HepG2 (cell line): ENCODE measurements around the gene KDM6B. TPM values are rescaled to one million over a fixed set of nuclear protein-coding genes. Genes with fewer than 3 reads are reported as not detected.

Experiments
- ATF4 ChIP-seq, 2 experiments: fragments of 450-650 bp in 1 of 2; sonication (generic) in 1 of 2; formaldehyde crosslinking; IDR thresholded peaks; 2 replicates each; pipeline versions ENCODE4 v1.5.0 to v1.8.0; 2020 to 2022; ENCODE audit warnings: mild to moderate bottlenecking in 1 of 2, missing genetic modification reagents in 1 of 2
- CEBPG ChIP-seq: IDR thresholded peaks from 2 replicates; pipeline ENCODE4 v1.6.1; 2016
- DMTF1 ChIP-seq: sonication (generic); formaldehyde crosslinking; IDR thresholded peaks from 2 replicates; pipeline ENCODE4 v1.4.0; 2020; ENCODE audit warnings: mild to moderate bottlenecking, missing genetic modification reagents
- GABPA ChIP-seq, 2 experiments: IDR thresholded peaks; 2 replicates each; pipeline ENCODE4 v1.6.1; 2011 to 2016; ENCODE audit warnings: low read depth in 2 of 2, low read length in 1 of 2, missing biosample characterization in 1 of 2, missing genetic modification characterization in 1 of 2
- HOXD1 ChIP-seq: sonication (generic); formaldehyde crosslinking; IDR thresholded peaks from 2 replicates; pipeline ENCODE4 v1.5.0; 2020; ENCODE audit warnings: missing genetic modification reagents
- MIER3 ChIP-seq: IDR thresholded peaks from 2 replicates; pipeline ENCODE4 v1.6.1; 2016; ENCODE audit warnings: missing compliant biosample characterization, borderline replicate concordance
- NFE2L2 ChIP-seq: fragments of 150-350 bp; IDR thresholded peaks from 2 replicates; pipeline ENCODE4 v1.6.1; 2014; ENCODE audit warnings: low read length
- PAF1 ChIP-seq: IDR thresholded peaks from 2 replicates; pipeline ENCODE4 v1.6.1; 2016; ENCODE audit warnings: missing genetic modification reagents, missing compliant biosample characterization
- PHF8 ChIP-seq: sonication (generic); formaldehyde crosslinking; IDR thresholded peaks from 2 replicates; pipeline ENCODE4 v1.5.0; 2020; ENCODE audit warnings: missing genetic modification reagents
- PPARG ChIP-seq: conservative IDR thresholded peaks from 2 replicates; pipeline ENCODE4 v1.6.1; 2016; ENCODE audit warnings: missing biosample characterization, missing genetic modification reagents
- RBM39 ChIP-seq: fragments of 200-400 bp; formaldehyde crosslinking; IDR thresholded peaks from one replicate; pipeline ENCODE4 v1.6.1; 2018; ENCODE audit warnings: antibody characterized with exemption, mild to moderate bottlenecking, low read depth, low read length; ENCODE audit not compliant: poor library complexity, severe bottlenecking
- TARDBP ChIP-seq: sonication (generic); formaldehyde crosslinking; IDR thresholded peaks from 2 replicates; pipeline ENCODE4 v1.8.0; 2022; ENCODE audit warnings: mild to moderate bottlenecking, missing genetic modification reagents
- WIZ ChIP-seq: sonication (generic); formaldehyde crosslinking; IDR thresholded peaks from 2 replicates; pipeline ENCODE4 v1.5.1; 2020; ENCODE audit warnings: mild to moderate bottlenecking, missing genetic modification reagents
- ZNF142 ChIP-seq: sonication (generic); formaldehyde crosslinking; IDR thresholded peaks from 2 replicates; pipeline ENCODE4 v1.4.0; 2020; ENCODE audit warnings: missing genetic modification reagents
- ZNF275 ChIP-seq: sonication (generic); formaldehyde crosslinking; IDR thresholded peaks from 2 replicates; pipeline ENCODE4 v1.8.0; 2022; ENCODE audit warnings: missing genetic modification reagents, mild to moderate bottlenecking, inconsistent platforms, borderline replicate concordance
- ZNF446 ChIP-seq: sonication (generic); formaldehyde crosslinking; IDR thresholded peaks from 2 replicates; pipeline ENCODE4 v1.5.0; 2020; ENCODE audit warnings: mild to moderate bottlenecking, missing genetic modification reagents
- ZNF75D ChIP-seq: sonication (generic); formaldehyde crosslinking; IDR thresholded peaks from 2 replicates; pipeline ENCODE4 v1.8.1; 2023; ENCODE audit warnings: missing genetic modification reagents, mild to moderate bottlenecking, borderline replicate concordance
- polyA plus RNA-seq, 8 experiments: library from polyadenylated mRNA; depleted of rRNA in 3 of 8; stranded (reverse) in 7 of 8; unstranded in 1 of 8; fragments of >200 nt; fragmentation: Illumina TruSeq in 4 of 8; extraction: Trizol in 4 of 8; gene quantifications; 2 replicates each; pipeline versions ENCODE4 v1.2.1 to v1.2.3, GENCODE V29; 2011 to 2016; ENCODE audit warnings: low read depth in 4 of 8, missing spikeins in 1 of 8, mixed read lengths in 1 of 8; ENCODE audit not compliant: insufficient read depth in 1 of 8
- total RNA-seq, 5 experiments: library from RNA; depleted of rRNA; stranded (reverse); fragments of >200 nt; fragmentation: Illumina TruSeq; extraction: Trizol; gene quantifications; 2 replicates each; pipeline ENCODE4 v1.2.3, GENCODE V29; 2016; ENCODE audit warnings: low read depth in 1 of 5

KDM6B gene
- total and polyA plus RNA-seq, 2 of the 13 experiments (the other 11 are each of a cell fraction or from before 2014, with no cell fraction given) = 1.3 to 2.1 TPM

- TF ChIP-seq DMTF1 (CRISPR knock-in tag) (no peak), PHF8 (CRISPR knock-in tag) (peak; percentile 31; the same call in 1 of the 2 replicates), ZNF142 (CRISPR knock-in tag) (no peak; the same call in 1 of the 2 replicates), CEBPG (CRISPR knock-in tag) (0 out of 2 replicates have a peak, but pooled peaks have one; percentile 19), ATF4 (CRISPR knock-in tag; IDR thresholded peaks at IDR 0.05) (0 out of 4 replicates have a peak, but pooled peaks of 1 of the 2 experiments have one; percentile 19), TARDBP (CRISPR knock-in tag) (0 out of 2 replicates have a peak, but pooled peaks have one; percentile 12), NFE2L2 (no peak), ZNF275 (0 out of 2 replicates have a peak, but pooled peaks have one; percentile 37), HOXD1 (CRISPR knock-in tag) (0 out of 2 replicates have a peak, but pooled peaks have one; percentile 17), ZNF75D (CRISPR knock-in tag) (no peak), GABPA (IDR thresholded peaks at IDR 0.05; ENCODE audit: low read depth, low read length) (peak; percentile 20; the same call in 1 of the 2 replicates), GABPA (CRISPR knock-in tag; IDR thresholded peaks at IDR 0.05; ENCODE audit: low read depth) (peak; percentile 50), ZNF446 (CRISPR knock-in tag) (0 out of 2 replicates have a peak, but pooled peaks have one; percentile 1), RBM39 (peak; percentile 25), PAF1 (0 out of 2 replicates have a peak, but pooled peaks have one; percentile 35), PPARG (CRISPR knock-in tag) (no peak), WIZ (CRISPR knock-in tag) (0 out of 2 replicates have a peak, but pooled peaks have one; percentile 16), MIER3 (CRISPR knock-in tag) (peak; percentile 0; the same call in 1 of the 2 replicates)
Observed at GRCh38 chr17:7842380-7843256, 8.6 kb downstream of the KDM6B start (continued).
